HG02571 (cell line): ENCODE data around the gene OGFOD3.
"Not testable (repeated sequence)": the region's sequence is repeated elsewhere in the genome, so short reads cannot be mapped to it uniquely, and the experiment has no call there.

Experiments
- ATAC-seq: cut with Tn5 transposase; IDR thresholded peaks from one replicate; pipeline ENCODE4 v1.9.1; 2021; ENCODE audit warnings: mild to moderate bottlenecking, moderate library complexity; ENCODE audit not compliant: unreplicated experiment

The OGFOD3 gene, protein sequence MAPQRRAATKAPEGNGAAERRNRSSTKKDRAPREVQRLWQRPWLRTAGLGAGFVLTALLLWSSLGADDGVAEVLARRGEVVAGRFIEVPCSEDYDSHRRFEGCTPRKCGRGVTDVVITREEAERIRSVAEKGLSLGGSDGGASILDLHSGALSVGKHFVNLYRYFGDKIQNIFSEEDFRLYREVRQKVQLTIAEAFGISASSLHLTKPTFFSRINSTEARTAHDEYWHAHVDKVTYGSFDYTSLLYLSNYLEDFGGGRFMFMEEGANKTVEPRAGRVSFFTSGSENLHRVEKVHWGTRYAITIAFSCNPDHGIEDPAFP

DNA sequence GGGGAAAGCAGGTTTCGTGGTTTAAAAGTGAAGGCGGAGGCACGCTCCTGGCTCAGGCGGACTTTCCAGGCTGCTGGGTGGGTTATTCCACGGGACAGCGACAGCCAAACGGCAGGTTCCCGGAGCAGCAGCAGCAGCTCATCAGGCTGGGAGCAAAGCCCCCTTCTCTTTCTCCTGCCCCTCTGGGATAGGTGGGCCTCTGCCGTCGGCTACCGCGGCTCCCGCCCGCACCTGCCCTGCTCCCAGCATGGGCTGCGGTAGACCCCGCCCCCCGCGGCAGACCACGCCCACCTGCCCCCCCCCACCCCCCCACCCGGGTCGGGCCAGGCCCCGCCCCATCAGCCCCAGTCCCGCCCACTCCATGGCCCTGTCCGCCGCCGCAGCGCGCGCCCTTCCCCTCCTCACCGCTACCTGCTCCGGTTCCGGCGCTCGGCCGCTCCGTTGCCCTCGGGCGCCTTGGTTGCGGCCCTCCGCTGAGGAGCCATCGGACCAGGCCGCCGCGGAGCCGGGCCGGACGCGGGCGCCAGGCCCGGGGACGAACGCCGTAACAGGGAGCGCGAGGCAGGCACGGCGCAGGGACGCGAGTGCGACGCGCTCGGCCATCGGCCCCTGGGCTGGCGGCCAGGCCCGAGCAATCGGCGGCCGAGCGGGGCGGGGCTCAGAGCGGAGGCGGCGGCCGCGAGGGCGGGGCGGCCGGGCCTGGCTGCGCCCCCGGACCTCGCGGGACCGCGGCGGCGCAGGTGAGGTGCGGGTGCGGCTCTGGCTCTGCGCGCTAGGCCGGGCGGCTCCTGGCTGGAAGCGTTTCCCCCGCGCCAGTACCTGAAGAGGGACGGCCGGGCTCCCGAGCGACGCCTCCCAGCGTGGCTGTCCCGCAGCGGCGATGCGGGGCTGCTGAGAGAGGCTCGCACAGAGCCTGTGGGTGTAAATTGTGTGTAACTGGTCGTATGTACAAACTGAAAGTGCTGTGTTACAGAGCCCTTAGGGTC, at the start of gene OGFOD3, which contains the start of gene HEXD:
TSS of gene OGFOD3 (minus strand) at position 586 of the 986 bp plus-strand sequence. CDS start at position 485, 101 bp downstream.
TSS of gene HEXD (plus strand) at position 347 of the 986 bp plus-strand sequence. CDS start 1,453 bp downstream, outside the sequence.
- ATAC-seq = peak; percentile 72

DNA sequence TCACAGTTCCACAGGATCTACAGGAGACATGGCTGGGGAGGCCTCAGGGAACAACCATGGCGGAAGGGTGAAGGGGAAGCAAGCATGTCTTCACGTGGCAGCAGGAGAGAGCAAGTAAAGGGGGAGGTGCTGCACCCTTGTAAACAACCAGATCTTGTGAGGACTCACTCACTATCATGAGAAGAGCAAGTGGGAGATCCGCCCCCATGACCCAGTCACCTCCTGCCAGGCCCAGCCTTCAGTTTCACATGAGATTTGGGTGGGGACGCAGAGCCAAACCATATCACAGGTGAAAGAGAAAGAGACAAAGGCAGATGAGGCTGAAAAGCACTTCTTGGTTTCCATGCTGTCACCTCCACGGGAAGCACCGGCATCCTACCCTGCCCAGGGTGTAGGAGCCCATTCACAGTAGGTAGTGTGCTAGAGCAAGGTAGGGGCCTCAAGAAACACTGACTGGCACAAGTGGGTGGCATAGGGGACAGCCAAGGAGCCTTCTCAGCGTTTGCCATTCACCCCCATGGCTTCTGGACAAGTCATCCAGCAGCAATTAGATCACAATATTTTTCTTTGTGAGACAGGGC, 46.7 kb upstream of the OGFOD3 start:
- ATAC-seq = no peak

DNA sequence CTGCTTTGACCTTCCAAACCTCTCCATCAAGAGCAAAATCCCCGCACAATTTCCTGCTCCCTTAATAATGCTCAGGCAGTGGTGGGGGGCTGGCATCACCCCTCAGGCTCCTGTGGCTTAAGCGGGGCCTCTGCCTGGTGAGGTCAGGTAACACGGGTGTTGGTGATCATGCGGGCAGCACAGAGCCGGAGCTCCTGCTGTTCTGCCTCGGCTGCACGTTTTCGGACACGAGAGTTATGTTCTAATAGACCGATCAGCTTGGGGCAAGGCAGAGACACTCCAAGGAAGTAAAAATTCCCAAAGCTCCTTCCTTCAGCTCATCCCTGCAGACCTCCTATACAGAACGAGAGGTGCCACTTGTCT, 46.2 kb upstream of the OGFOD3 start:
- no peak for ATAC-seq

DNA sequence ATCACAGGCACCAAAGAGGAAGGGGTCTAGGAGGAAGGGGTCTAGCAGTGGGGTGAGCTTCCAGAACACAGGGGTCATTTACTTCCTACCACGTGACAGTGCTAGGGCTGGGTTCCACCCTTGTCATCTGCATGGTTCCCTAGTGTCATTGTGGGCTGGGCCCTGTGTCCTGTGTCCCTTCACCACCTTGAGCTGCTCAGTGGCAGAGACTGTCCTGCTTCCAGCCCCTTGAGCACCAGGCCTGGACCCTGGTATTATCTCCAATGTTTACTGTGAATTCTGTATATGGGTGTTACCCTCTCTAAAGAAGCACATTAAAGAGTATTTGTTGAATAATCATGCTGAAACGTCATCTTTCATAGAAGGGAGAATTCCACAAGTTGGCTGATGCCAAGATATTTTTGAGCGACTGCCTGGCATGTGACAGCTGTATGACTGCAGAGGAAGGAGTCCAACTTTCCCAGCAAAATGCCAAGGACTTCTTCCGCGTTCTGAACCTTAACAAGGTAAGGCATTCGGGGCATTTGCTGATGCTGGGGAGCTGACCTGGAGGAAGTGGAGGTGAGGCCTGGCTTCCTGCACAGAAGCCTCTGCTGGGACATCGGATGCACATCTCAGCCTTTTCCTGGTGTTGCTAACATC, 45.7 kb upstream of the OGFOD3 start:
- ATAC-seq = no peak

DNA sequence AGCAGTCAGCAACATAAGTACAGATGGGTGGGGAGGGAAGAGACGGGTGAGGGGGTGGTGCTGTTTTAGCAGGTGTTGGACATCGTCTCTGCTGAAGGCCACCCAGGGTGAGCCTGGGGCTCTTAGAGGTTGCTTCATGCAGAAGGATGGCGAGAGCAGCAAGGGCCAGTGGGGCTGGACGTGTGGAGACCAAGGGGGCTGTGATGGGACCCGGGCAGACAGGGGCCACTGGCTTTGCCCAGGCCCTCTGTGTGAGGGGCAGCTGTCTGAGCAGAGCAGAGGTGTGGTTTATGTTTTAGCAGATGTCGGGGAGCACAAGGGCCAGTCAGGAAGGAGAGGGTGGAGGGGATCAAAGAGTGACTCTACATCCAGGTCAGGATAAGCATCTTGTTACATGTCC, 45.0 kb upstream of the OGFOD3 start:
- no peak for ATAC-seq

DNA sequence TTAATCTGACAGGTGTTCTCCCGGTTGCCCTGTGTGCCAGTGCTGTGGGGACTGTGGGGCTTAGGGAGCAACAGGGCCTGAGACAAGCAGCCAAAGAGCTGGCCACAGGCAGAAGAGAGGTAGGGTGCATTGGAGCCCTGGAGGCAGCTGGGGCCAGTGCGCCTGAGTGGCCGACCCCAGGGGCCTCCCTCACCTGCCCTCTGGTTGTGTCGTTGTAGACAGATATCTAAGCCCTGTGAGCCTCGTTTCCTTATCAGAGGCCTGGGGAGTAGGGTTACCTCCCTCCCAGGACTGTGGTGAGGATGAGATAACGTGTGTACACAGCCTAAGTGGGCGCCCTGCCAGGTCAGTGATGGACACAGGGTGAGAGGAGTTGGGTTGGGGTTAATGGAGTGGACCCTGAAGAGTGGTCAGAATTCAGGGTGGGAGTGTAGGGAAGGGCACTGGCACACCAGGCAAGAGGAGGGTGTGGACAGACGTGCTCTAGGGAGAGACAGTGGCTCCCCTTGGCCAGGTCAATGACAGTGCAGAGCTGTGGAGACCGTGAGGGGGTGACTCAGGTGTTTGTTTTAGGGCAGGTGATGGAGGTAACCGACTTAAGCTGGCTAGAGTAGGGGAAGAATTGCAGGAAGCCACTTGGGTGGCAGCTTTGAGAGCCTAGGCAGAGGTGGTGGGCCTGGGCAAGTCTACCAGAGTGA, 43.6 kb upstream of the OGFOD3 start:
- no peak for ATAC-seq

DNA sequence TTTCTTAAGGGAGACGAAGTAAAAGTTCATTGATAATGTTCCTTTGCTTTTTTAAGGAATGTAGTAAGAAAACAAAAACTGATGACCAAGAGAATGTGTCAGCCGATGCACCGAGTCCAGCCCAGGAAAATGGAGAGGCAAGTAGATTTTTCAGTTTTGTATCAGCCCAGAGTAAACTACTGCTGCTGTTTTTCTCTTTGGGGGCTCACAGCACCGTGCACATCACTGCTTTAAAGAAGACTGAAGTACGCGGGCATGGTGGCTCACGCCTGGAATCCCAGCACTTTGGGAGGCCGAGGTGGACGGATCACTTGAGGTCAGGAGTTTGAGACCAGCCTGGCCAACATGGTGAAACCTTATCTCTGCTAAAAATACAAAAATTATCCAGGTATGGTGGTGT, 41.5 kb upstream of the OGFOD3 start:
- ATAC-seq = not testable (repeated sequence)

DNA sequence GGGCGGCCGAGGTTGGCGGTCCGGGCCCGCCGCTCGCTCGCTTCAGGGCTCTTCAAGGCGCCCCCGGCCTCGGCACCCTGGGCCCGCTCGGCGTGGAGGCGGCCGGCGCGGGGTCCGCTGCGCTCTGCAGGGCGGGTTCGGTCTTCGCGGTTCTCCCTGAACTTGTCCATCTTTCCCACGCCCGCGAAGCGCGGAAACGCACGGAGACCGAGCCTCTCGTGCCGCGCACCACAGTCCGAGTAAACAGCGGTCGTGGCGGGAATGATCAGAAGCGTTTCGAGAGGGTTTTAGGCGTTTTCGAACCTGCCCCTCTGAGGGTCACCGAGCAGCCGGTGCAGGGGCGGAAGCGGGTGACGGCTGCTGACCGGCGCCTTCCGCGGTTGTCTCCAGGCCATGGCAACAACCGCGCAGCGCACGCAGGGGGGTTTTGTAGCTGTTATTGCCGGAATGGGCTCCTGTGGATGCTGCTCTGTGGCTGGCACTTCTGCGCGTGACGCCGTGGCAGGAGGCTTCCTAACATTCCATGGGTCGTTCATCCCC, 40.6 kb upstream of the OGFOD3 start:
- no peak for ATAC-seq

DNA sequence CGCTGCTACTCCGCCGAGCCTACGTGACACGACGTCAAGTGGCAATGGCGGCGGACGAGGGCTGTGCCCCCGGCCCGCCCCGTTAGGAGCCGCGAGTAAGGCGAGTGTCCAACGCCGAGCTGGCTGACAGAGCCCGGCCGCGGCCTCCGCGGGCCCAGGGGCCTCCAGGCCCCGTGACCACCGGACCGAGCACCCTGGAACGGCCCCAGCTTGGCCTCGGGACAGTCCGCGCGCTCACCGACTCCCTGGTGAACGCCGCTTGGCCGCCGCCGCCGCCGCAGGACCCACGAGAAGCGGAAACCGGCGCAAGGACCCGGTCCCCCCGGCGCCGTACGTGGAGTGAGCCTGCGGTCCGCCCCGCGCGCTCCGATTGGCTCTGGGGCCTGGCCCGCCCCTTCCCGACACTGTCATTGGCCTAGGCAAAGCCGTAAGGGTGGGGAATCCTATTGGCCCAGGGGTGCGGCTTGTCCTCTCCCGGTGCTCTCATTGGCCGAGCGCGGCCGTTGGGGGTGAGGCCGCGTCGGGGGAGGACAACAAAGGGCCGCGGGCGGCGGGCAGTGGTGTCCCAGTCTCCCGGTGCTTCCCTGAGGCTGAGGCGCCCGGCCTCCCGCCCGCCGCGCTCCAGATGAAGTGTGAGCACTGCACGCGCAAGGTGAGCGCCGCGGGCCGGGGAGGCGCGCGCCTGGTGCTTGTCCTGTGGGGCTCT, 39.9 kb upstream of the OGFOD3 start, which contains the start of gene NARF:
TSS of gene NARF (plus strand) at position 563 of the 706 bp plus-strand sequence. CDS start at position 626, 63 bp downstream.
- ATAC-seq = peak; percentile 95

DNA sequence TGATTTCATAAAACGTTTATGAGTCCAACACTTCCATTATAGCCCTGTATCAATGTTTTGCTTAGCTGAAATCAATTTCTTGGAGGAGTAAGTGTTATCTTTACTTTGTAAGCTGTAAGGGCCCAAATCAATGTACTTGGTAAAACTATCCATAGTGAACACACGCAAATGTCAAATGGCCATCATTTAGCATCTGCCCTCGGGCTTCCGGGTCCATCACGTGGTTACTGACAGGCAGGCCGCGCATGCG, 39.5 kb upstream of the OGFOD3 start:
- ATAC-seq = no peak

DNA sequence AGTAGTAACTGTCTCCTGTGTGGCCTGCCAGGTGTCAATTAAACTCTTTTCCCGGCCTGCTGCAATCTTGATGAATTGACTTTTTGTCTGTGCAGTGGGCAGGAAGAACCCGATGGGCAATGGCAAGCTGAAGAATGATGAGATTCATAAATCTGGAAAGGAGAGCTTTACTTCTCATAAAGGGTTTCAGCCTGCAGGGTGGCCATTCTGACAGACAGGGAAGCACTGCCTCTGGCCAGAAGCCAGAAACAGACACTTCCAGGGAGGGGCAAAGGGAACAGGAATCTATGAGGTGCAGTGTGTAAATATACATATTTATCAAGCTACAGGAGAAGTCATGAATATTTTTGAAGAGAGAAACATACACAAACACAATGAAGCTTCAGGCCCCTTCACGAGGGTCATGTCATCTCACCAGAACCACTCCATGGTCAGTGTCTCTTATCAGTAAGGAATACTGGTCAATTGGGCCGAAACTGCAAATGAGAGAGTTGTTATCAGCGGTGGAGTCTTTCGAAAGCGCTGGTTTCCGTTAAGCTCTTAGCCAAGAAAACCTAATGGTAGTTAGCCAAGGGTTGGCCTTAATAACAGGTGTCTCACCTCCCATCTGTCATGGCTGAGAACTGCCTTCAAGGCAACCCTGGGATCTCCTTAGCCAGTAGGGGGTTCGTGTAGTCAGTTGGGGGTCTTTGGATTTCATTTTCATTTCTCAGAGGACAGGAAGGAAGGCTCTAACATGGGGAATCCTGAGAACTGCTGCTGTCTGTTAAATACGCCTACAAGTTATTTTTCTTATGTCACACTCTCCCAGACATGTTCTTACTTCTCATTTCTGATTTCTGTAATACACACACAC, 38.9 kb upstream of the OGFOD3 start:
- no peak for ATAC-seq

DNA sequence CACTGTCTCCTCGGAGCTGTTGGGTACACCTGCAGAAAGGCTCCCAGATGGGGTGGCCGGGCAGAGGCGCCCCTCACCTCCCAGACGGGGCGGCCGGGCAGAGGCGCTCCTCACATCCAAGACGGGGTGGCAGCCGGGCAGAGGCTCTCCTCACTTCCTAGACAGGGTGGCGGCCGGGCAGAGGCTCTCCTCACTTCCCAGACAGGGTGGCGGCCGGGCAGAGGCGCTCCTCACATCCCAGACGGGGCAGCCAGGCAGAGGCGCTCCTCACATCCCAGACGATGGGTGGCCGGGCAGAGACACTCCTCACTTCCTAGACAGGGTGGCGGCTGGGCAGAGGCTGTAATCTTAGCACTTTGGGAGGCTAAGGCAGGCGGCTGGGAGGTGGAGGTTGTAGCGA, 35.3 kb upstream of the OGFOD3 start:
- not testable (repeated sequence) for ATAC-seq

DNA sequence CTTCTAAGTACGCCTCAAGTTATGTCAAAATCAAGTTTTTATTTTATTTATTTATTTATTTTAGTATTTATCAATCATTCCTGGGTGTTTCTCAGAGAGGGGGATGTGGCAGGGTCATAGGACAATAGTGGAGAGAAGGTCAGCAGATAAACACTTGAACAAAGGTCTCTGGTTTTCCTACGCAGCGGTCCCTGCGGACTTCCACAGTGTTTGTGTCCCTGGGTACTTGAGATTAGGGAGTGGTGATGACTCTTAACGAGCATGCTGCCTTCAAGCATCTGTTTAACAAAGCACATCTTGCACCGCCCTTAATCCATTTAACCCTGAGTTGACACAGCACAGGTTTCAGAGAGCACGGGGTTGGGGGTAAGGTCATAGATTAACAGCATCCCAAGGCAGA, 34.8 kb upstream of the OGFOD3 start:
- ATAC-seq = not testable (repeated sequence)

DNA sequence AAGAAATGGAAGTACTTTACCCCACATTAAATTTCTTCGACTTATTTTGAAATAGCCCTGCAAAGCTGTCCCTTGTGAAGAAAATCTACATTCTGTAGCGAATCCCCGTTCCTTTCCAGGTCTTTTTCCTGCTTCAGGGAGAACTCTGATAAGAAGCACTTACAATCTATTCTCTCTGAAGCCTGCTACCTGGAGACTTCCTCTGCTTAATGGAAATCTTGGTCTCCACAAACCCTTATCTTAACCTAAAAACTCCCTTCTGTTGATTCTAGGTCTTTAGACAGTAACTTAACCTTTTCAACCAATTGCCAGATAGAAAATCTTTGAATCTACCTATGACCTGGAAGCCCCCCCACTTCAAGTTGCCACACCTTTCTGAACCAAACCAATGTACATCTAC, 33.8 kb upstream of the OGFOD3 start:
- ATAC-seq = no peak

DNA sequence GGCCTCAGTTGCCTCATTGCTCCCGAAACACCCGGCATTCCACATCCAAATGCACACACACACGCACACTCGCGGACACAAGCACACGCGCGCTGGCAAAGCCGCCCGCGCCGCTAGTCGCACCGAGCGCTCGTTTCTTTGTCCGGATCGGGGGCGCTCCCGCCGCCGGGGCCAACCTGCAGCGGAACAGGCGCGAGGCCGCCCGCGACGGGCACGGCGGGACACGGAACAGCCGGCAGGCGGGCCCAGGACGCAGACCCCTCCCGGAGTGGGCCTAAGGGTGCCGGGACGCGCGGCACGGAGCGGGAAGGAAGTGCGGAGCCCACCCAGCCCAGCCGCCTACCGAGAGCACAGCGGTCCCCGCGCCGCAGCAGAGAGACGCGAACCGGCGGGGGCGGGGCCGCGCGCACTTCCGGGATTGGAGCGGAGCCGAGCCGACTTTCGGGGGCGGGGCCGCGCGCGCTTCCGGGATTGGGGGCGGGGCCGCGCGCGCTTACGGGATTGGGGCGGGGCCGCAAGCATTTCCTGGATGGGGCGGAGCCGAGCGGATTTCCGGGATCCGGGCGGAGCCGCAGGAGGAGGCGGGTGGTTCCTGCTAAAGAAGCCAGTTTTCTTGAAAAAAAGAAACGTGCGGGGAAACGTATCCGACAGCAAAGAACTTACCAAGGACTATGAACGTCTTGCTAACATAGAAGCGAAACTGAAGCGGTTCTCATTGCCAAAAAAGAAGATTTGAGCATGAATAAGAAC, 32.1 kb upstream of the OGFOD3 start, which contains the start of gene CYBC1:
TSS of gene CYBC1 (minus strand) at position 396 of the 750 bp plus-strand sequence. CDS start 1,498 bp downstream, outside the sequence.
- peak; percentile 54 for ATAC-seq

DNA sequence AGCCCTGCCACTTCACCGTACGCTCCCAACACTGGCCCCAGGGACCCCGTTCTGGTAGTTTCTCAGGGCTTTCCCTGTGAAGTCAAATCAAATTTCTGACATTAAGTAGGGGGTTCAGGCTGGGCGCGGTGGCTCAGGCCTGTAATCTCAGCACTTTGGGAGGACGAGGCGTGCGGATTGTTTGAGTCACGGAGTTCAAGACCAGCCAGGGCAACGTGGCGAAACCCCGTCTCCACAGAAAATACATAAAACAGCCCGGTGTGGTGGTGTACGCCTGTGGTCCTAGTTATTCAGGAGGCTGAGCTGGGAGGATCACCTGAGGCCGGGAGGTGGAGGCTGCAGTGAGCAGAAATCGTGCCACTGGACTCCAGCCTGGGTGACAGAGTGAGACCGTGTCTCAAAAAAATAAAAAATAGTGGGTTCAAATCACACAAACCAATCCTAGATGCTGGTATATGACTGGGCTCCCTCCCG, 31.5 kb upstream of the OGFOD3 start:
- ATAC-seq = peak; percentile 16

DNA sequence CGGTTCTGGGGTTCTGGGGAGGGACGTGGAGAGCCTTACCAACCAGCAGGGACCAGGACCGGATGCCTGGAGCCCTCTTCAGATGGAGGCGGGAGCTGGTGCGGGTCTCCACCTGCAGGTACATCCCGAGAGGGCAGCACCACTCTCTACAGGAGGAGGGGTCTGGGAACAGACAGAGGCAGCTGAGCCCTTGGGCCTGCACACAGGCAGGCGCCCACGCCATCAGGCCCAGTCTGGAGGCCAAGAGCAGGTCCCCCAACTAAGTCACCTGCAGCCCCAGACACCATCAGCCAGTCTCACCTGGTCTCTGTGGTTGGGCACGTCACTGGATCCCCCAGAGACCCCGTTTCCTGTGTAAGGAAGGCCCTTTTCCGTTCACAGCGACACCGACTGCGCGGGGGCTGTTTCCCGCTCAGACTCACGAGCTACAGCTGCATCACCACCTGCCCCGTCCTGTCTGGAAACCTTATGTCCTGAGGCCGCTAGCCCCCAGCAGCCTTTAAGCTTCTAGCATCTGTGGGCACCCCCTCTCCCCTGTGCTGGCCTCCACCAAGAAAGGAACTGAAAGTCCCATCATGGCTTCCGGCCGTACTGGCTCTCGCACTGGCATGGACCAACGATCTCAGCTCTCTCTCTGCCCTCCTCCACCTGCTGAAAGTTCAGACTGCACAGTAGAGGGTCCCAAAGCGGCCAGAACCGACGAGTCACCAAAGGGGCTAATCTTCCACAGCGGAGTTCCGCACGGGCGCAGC, 30.9 kb upstream of the OGFOD3 start:
- ATAC-seq = peak; percentile 47
